ENCODE measurements around the gene SPDYE2.
"Not testable (repeated sequence)": the region's sequence is repeated elsewhere in the genome, so short reads cannot be mapped to it uniquely, and the experiment has no call there.

SPDYE2 gene

GRCh38 chr7:102550808-102551422 is at the start of gene SPDYE2:
Gene SPDYE2, plus strand, starts transcription at chr7:102551226. Its CDS starts 2,030 bp downstream, at chr7:102553256.
- DNase-seq (ENCODE audit: low read depth); H3K4me3 ChIP-seq (ENCODE audit: low read depth, low read length): not testable (repeated sequence)

- DNase-seq (ENCODE audit: low read depth); H3K4me3 ChIP-seq (ENCODE audit: low read depth, low read length): not testable (repeated sequence)
These were observed 47.9 kb upstream of the SPDYE2 start for GRCh38 chr7:102503141-102503540.

GRCh38 chr7:102505298-102506185 is 45.5 kb upstream of the SPDYE2 start:
- not testable (repeated sequence) for DNase-seq (ENCODE audit: low read depth); H3K4me3 ChIP-seq (ENCODE audit: low read depth, low read length)

- not testable (repeated sequence) for DNase-seq (ENCODE audit: low read depth); H3K4me3 ChIP-seq (ENCODE audit: low read depth, low read length)
These were observed 43.5 kb upstream of the SPDYE2 start for GRCh38 chr7:102507410-102508088.

- not testable (repeated sequence) for DNase-seq (ENCODE audit: low read depth); H3K4me3 ChIP-seq (ENCODE audit: low read depth, low read length)
These were observed 40.5 kb upstream of the SPDYE2 start for GRCh38 chr7:102510575-102510974.

GRCh38 chr7:102511860-102512522 is 39.0 kb upstream of the SPDYE2 start:
- DNase-seq (ENCODE audit: low read depth); H3K4me3 ChIP-seq (ENCODE audit: low read depth, low read length): not testable (repeated sequence)

GRCh38 chr7:102512642-102513221 is 38.3 kb upstream of the SPDYE2 start:
- peak overlapping the region; percentile 26 for H3K4me3 ChIP-seq (ENCODE audit: low read depth, low read length)
- peak; percentile 88 for DNase-seq (ENCODE audit: low read depth)

GRCh38 chr7:102514881-102515721 is 35.9 kb upstream of the SPDYE2 start:
- DNase-seq (ENCODE audit: low read depth); H3K4me3 ChIP-seq (ENCODE audit: low read depth, low read length): not testable (repeated sequence)

- H3K4me3 ChIP-seq (ENCODE audit: low read depth, low read length); DNase-seq (ENCODE audit: low read depth): not testable (repeated sequence)
These were observed 35.1 kb upstream of the SPDYE2 start for GRCh38 chr7:102515889-102516288.

- not testable (repeated sequence) for DNase-seq (ENCODE audit: low read depth); H3K4me3 ChIP-seq (ENCODE audit: low read depth, low read length)
These were observed 34.1 kb upstream of the SPDYE2 start for GRCh38 chr7:102516951-102517350.

- H3K4me3 ChIP-seq (ENCODE audit: low read depth, low read length) = peak within 1 kb of the TSS; percentile 28
These were observed 33.4 kb upstream of the SPDYE2 start, which contains the start of gene RASA4B for GRCh38 chr7:102517550-102518147. Gene RASA4B, minus strand, starts transcription at chr7:102517777. Its CDS starts 67 bp downstream, at chr7:102517710.

GRCh38 chr7:102520797-102521196 is 30.2 kb upstream of the SPDYE2 start:
- H3K4me3 ChIP-seq (ENCODE audit: low read depth, low read length); DNase-seq (ENCODE audit: low read depth): not testable (repeated sequence)

More at GRCh38 chr7:102517550-102518147, 33.4 kb upstream of the SPDYE2 start, which contains the start of gene RASA4B:
- not testable (repeated sequence) for DNase-seq (ENCODE audit: low read depth)

- not testable (repeated sequence) for DNase-seq (ENCODE audit: low read depth); H3K4me3 ChIP-seq (ENCODE audit: low read depth, low read length)
These were observed 26.2 kb upstream of the SPDYE2 start for GRCh38 chr7:102524803-102525202.

- not testable (repeated sequence) for H3K4me3 ChIP-seq (ENCODE audit: low read depth, low read length)
These were observed 23.8 kb upstream of the SPDYE2 start for GRCh38 chr7:102527182-102527581.

GRCh38 chr7:102527822-102528793 is 22.9 kb upstream of the SPDYE2 start:
- H3K4me3 ChIP-seq (ENCODE audit: low read depth, low read length); DNase-seq (ENCODE audit: low read depth): not testable (repeated sequence)

More at GRCh38 chr7:102527182-102527581, 23.8 kb upstream of the SPDYE2 start:
- not testable (repeated sequence) for DNase-seq (ENCODE audit: low read depth)

- not testable (repeated sequence) for H3K4me3 ChIP-seq (ENCODE audit: low read depth, low read length); DNase-seq (ENCODE audit: low read depth)
These were observed 19.4 kb upstream of the SPDYE2 start for GRCh38 chr7:102531583-102531982.

Measured in skeletal muscle cell (primary cell).